Measurements from ENCODE around the gene HSD17B14. TPM values are rescaled to one million over a fixed set of nuclear protein-coding genes. Genes with fewer than 3 reads are reported as not detected.
"Not testable (repeated sequence)": the region's sequence is repeated elsewhere in the genome, so short reads cannot be mapped to it uniquely, and the experiment has no call there.

The HSD17B14 gene
- total and polyA plus RNA-seq, 2 experiments from 2014 or later = 31.7 to 43.1 TPM

DNA sequence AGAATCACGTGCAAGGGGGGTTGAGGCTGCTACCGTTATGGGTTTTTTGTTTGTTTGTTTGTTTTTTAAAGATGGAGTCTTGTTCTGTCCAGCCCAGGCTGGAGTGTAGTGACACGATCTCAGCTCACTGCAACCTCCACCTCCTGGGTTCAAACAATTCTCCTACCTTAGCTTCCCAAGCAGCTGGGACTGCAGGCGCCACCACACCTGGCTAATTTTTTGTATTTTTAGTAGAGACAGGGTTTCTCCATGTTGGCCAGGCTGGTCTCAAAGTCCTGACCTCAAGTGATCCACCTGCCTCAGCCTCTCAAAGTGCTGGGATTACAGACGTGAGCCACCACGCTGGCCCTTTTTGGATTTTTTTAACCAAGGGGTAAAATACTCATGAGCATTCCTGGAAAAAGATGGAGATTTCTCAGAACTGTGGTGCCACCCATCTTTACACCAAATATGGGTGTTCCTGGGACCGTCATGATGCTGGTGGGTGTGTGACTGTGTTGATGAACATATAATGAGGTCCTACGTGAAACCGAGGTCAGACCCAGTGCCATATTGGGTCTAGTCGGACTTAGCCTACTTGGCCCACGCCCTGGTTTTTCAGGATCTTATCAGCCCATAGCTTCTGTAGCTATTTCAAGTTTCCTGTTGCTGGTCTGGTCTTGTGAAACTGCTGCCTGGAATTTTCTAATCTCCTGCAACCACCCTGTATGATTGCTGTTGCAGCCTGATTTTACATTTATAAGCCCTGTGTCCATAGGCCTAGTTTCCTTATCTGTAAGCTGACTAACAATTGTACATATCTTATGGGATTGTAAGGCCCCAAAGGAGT, 42.1 kb upstream of the HSD17B14 start:
- H3K4me1 ChIP-seq (ENCODE audit: low read depth) = peaks cover 36% of the 10 kb centered on the region
- TF ChIP-seq, protein P1, sequence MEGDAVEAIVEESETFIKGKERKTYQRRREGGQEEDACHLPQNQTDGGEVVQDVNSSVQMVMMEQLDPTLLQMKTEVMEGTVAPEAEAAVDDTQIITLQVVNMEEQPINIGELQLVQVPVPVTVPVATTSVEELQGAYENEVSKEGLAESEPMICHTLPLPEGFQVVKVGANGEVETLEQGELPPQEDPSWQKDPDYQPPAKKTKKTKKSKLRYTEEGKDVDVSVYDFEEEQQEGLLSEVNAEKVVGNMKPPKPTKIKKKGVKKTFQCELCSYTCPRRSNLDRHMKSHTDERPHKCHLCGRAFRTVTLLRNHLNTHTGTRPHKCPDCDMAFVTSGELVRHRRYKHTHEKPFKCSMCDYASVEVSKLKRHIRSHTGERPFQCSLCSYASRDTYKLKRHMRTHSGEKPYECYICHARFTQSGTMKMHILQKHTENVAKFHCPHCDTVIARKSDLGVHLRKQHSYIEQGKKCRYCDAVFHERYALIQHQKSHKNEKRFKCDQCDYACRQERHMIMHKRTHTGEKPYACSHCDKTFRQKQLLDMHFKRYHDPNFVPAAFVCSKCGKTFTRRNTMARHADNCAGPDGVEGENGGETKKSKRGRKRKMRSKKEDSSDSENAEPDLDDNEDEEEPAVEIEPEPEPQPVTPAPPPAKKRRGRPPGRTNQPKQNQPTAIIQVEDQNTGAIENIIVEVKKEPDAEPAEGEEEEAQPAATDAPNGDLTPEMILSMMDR (IDR thresholded peaks at IDR 0.05; ENCODE audit: low read depth, low read length) = no peak
- peak in 1 of 2 donors; percentile 97 for DNase-seq (ENCODE audit: low read depth in 1 of 2, low spot score in 1 of 2)
- no peak overlapping the region for H3K4me3 ChIP-seq
- H3K9me3 ChIP-seq (ENCODE audit: low read depth) = no peaks in the 10 kb centered on the region
- peaks cover 10% of the 10 kb centered on the region for H3K36me3 ChIP-seq
- H3K27ac ChIP-seq = peak overlapping the region; percentile 22
- H3K27me3 ChIP-seq = no peaks in the 10 kb centered on the region

DNA sequence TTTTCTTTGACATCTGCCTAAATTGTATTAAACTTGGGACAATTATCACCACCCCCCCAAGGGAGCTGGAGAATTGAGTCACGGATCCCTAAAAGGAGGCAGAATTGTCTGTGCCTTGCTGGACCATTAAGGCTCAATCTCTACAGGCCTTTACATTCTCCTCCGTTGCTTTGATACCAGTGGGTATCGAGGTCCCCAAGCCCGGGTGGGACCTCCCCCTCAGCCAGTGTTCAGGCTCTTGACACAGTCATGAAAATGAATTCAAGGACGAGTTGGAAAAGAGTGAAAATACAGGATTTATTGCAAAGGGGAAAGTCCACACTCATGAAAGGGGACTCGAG, 41.5 kb upstream of the HSD17B14 start:
- H3K36me3 ChIP-seq = peaks cover 13% of the 10 kb centered on the region
- H3K27ac ChIP-seq = peak overlapping the region; percentile 22

DNA sequence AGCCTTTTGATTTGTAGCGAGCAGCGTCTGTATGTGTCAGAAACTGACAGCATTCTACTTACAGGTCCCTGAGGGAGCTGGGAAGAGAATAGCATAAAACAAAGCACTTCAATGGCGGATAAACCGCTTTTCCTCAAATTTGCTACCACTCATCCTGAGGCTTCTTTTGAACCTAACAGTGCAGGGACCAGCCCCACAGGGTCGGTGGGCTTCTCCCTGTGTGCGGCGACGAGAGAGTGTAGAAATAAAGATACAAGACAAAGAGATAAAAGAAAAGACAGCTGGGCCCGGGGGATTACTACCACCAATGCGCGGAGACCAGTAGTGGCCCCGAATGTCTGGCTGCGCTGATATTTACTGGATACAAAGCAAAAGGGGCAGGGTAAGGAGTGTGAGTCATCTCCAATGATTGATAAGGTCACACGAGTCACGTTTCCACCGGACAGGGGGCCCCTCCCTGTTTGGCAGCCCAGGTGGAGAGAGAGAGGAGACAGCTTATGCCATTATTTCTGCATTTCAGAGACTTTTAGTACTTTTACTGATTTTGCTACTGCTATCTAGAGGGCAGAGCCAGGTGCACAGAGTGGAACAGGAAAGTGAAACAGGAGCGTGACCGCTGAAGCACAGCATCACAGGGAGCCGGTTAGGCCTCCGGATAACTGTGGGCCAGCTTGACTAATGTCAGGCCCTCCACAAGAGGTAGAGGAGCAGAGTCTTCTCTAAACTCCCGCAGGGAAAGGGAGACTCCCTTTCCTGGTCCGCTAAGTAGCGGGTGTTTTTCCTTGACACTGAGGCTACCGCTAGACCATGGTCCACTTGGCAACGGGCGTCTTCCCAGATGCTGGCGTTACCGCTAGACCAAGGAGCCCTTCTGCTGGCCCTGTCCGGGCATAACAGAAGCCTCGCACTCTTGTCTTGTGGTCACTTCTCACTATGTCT, 40.0 kb upstream of the HSD17B14 start:
- peak overlapping the region; percentile 59 for H3K27ac ChIP-seq

More for the DNA sequence above, 41.5 kb upstream of the HSD17B14 start:
- no peak for DNase-seq (ENCODE audit: low read depth in 1 of 2, low spot score in 1 of 2)
- H3K4me1 ChIP-seq (ENCODE audit: low read depth) = peaks cover 39% of the 10 kb centered on the region
- H3K4me3 ChIP-seq = no peak overlapping the region
- no peaks in the 10 kb centered on the region for H3K27me3 ChIP-seq
- TF ChIP-seq, protein P1 (IDR thresholded peaks at IDR 0.05; ENCODE audit: low read depth, low read length) = no peak
- no peaks in the 10 kb centered on the region for H3K9me3 ChIP-seq (ENCODE audit: low read depth)

DNA sequence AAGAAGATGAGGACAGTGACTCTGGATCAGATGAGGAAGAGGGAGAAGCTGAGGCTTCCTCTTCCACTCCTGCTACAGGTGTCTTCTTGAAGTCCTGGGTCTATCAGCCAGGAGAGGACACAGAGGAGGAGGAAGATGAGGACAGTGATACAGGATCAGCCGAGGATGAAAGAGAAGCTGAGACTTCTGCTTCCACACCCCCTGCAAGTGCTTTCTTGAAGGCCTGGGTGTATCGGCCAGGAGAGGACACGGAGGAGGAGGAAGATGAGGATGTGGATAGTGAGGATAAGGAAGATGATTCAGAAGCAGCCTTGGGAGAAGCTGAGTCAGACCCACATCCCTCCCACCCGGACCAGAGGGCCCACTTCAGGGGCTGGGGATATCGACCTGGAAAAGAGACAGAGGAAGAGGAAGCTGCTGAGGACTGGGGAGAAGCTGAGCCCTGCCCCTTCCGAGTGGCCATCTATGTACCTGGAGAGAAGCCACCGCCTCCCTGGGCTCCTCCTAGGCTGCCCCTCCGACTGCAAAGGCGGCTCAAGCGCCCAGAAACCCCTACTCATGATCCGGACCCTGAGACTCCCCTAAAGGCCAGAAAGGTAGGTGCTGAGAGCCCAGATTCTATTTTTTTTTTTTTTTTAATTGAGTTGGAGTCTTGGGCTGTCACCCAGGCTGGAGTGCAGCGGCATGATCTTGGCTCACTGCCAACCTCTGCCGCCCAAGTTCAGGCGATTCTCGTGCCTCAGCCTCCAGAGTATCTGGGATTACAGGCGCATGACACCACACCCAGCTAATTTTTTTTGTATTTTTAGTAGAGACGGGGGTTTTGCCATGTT, 38.2 kb upstream of the HSD17B14 start:
- H3K4me1 ChIP-seq (ENCODE audit: low read depth) = peaks cover 39% of the 10 kb centered on the region
- TF ChIP-seq, protein P1 (IDR thresholded peaks at IDR 0.05; ENCODE audit: low read depth, low read length) = no peak
- no peaks in the 10 kb centered on the region for H3K9me3 ChIP-seq (ENCODE audit: low read depth)
- H3K4me3 ChIP-seq = peak overlapping the region; percentile 68
- H3K36me3 ChIP-seq = peaks cover 13% of the 10 kb centered on the region
- no peaks in the 10 kb centered on the region for H3K27me3 ChIP-seq
- peak overlapping the region; percentile 99 for H3K27ac ChIP-seq
- DNase-seq (ENCODE audit: low read depth in 1 of 2, low spot score in 1 of 2) = peak in 1 of 2 donors; percentile 54

More for the DNA sequence above, 40.0 kb upstream of the HSD17B14 start:
- H3K9me3 ChIP-seq (ENCODE audit: low read depth); H3K4me3 ChIP-seq; H3K27me3 ChIP-seq: not testable (repeated sequence)
- DNase-seq (ENCODE audit: low read depth in 1 of 2, low spot score in 1 of 2) = peak in 1 of 2 donors; percentile 56
- H3K36me3 ChIP-seq = peaks cover 13% of the 10 kb centered on the region
- peaks cover 39% of the 10 kb centered on the region for H3K4me1 ChIP-seq (ENCODE audit: low read depth)

DNA sequence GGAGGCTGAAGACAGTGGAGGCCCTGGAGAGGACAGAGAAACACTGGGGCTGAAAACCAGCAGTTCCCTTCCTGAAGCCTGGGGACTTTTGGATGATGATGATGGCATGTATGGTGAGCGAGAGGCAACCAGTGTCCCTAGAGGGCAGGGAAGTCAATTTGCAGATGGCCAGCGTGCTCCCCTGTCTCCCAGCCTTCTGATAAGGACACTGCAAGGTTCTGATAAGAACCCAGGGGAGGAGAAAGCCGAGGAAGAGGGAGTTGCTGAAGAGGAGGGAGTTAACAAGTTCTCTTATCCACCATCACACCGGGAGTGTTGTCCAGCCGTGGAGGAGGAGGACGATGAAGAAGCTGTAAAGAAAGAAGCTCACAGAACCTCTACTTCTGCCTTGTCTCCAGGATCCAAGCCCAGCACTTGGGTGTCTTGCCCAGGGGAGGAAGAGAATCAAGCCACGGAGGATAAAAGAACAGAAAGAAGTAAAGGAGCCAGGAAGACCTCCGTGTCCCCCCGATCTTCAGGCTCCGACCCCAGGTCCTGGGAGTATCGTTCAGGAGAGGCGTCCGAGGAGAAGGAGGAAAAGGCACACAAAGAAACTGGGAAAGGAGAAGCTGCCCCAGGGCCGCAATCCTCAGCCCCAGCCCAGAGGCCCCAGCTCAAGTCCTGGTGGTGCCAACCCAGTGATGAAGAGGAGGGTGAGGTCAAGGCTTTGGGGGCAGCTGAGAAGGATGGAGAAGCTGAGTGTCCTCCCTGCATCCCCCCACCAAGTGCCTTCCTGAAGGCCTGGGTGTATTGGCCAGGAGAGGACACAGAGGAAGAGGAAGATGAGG, 37.4 kb upstream of the HSD17B14 start:
- DNase-seq (ENCODE audit: low read depth in 1 of 2, low spot score in 1 of 2) = peak in 1 of 2 donors; percentile 56
- Histone ChIP-seq H3K4me3 (peak overlapping the region; percentile 68), H3K27me3 (no peaks in the 10 kb centered on the region), H3K27ac (peak overlapping the region; percentile 99), H3K36me3 (peaks cover 13% of the 10 kb centered on the region), H3K4me1 (ENCODE audit: low read depth) (peaks cover 41% of the 10 kb centered on the region), H3K9me3 (ENCODE audit: low read depth) (no peaks in the 10 kb centered on the region)
- TF ChIP-seq, protein P1 (IDR thresholded peaks at IDR 0.05; ENCODE audit: low read depth, low read length) = no peak
